Superior temporal gyrus (tissue), 1 donor: ENCODE results near the gene CCNY.
"Not testable (repeated sequence)": the region's sequence is repeated elsewhere in the genome, so short reads cannot be mapped to it uniquely, and the experiment has no call there.

Experiments
- DNase-seq: peaks from one replicate; pipeline ENCODE4 v3.0.0-alpha.2; 2016; ENCODE audit errors: extremely low spot score

CCNY gene

GRCh38 chr10:35404077-35404476 is 67.8 kb downstream of the CCNY start:
- not testable (repeated sequence) for DNase-seq

DNA sequence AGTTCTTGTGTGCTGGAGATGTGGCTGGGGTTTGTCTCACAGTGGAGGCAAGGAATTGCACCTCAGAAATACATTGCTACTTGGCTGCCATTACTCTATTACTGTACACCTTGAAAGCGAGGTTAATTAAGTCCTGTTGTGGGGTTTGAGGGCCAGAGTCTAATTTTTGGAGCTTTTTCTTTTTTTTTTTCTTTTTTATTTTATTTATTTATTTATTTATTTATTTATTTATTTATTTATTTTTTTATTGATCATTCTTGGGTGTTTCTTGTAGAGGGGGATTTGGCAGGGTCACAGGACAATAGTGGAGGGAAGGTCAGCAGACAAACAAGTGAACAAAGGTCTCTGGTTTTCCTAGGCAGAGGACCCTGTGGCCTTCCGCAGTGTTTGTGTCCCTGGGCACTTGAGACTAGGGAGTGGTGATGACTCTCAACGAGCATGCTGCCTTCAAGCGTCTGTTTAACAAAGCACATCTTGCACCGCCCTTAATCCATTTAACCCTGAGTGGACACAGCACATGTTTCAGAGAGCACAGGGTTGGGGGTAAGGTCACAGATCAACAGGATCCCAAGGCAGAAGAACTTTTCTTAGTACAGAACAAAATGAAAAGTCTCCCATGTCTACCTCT is 69.8 kb downstream of the CCNY start:
- not testable (repeated sequence) for DNase-seq

- DNase-seq = not testable (repeated sequence)
These were observed 71.4 kb downstream of the CCNY start for GRCh38 chr10:35407696-35408095.

DNA sequence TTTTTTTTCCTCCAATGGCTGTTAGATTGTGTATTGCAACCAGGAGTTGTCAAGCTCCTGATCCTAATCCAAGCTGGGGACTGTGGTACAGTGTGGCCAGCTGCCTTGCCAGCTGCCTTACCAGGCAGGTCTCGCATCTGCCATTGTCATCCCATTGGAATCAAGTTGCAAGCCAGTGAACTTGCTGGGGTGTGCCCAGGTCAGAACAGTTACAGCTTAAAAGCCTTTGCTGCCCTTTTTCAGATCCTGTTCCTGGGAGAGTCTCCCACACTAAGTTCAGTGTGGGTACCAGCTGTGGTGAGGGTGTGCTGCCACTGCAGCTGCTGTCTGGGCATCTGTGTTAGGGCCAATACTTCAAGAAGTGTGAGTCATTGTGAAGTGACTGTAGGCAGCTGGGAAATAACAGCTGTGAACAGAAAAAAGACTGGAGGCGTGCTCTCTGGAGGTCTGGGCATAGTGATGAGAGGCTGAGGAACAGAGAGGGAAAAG is 72.8 kb downstream of the CCNY start:
- DNase-seq = peak; percentile 80

DNA sequence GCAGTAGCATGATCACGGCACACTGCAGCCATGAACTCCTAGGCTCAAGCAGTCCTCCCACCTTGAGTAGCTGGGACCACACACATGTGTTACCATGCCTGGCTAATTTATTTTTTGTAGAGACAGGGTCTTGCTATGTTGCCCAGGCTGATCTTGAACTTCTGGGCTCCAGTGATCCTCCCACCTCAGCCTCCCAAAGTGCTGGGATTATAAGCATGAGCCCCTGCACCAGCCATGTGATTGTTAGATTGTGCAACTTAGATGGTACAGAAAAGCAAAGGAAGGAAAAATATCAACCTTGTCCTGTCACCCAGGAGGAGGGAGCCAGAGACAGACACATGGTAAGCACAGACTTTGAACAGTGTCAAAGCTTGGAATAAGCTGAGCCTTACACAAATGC is 73.5 kb downstream of the CCNY start:
- DNase-seq = no peak

DNA sequence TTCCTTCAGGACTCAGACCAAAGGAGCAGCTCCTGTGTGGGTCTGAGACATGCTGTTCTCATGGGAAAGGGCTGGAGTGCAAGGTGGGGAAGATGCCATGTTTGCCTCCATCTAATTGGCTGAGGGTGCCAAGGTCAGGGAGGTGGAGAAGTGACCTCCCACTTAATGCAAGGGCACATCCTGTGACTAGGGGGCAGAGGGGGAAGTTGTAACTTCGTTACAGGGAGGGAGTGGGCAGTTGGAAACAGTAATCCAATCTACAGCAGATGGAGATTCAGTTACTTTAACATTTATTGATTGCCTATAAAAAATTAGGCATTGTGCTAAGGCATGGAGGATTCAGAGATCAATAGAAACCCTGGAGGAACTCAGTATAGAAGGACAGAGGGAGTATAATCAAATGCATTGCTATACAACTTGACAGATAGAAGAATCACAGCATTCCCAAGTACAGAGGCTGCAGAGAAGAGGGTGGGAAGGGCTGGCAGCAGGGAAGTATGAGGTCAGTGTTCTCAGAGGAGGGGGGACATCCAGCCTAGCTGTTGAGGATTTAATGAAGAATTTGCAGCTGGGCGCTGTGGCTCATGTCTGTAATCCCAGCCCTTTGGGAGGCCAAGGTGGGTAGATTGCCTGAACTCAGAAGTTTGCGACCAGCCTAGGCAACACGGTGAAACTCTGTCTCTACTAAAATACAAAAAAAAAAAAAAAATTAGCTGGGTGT is 75.9 kb downstream of the CCNY start:
- no peak for DNase-seq

- DNase-seq = no peak
These were observed 76.7 kb downstream of the CCNY start for GRCh38 chr10:35412900-35413491.

DNA sequence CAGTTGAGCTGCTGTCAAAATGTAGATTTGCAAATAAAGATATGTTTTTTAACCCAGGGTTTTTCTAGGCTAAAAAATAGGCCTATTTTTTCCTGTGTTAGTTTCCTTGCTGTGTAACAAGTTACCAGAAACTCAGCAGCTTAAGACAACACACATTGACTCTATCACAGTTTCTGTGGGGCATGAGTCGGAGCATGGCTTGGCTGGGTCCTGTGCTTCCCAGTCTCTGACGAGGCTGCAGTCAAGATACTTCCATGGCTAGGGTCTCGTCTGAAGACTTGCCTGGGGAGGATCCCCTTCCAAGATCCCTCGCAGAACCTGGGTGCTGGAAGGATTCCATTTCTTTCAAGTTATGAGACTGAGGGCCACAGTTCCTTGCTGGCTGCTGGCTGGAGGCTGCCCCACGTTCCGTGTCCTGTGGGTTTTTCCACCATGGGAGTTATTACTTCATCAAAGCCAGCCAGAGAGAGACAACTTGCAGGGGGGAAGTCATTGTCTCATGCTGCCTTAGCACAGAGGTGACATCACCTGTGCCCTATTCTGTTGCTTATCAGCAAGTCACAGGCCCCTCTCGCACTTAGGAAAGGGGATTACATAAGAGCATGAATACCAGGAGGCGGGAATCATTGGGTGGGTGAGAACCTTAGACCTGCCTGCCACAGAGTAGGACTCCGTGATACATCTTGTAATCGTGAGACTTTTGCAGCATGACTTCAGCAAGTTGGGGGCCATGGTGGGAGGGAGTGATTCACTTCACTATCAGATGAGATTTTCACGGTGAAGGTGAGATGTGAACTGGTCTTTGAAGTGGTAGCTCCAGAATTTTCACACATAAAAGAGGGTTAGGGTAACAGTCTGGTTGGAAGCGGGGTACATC is 77.9 kb downstream of the CCNY start:
- DNase-seq = peak; percentile 8

- DNase-seq = peak; percentile 14
These were observed 79.2 kb downstream of the CCNY start for GRCh38 chr10:35415505-35415904.

GRCh38 chr10:35416619-35417312 is 80.5 kb downstream of the CCNY start:
- DNase-seq = peak; percentile 35

DNA sequence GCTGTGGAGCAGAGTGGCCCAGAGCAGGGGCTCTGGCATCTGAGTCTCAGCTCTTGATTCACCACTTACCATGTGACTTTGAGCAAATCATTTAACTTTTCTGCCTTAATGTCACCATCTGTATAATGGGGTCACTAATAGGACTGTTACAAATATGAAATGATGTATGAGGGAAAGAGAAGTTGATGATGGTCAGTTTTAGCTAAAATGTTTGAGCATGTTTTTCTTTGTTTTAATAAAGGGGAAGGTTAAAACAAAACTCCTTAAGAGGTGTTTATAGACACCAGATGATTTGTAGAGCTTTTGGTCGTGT is 81.0 kb downstream of the CCNY start:
- no peak for DNase-seq

GRCh38 chr10:35417795-35418194 is 81.5 kb downstream of the CCNY start:
- DNase-seq = peak; percentile 70

DNA sequence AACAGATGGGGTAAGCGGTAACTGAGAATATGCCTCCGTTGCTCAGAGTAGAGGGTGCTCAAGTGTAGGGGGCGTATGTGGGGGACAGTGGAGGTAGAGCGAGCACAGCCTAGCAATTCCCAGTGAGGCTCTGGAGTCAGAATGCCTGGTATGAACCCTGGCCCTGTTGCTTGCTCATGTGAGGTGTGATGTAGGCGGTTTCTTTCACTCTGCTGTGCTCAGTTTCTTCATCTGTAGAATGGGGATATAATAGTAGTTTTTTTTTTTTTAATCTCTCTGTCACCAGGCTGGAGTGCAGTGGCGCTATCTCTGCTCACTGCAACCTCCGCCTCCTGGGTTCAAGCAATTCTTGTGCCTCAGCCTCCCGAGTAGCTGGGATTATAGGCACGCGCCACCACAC is 82.3 kb downstream of the CCNY start:
- not testable (repeated sequence) for DNase-seq

GRCh38 chr10:35420044-35420443 is 83.7 kb downstream of the CCNY start:
- DNase-seq = peak; percentile 18

DNA sequence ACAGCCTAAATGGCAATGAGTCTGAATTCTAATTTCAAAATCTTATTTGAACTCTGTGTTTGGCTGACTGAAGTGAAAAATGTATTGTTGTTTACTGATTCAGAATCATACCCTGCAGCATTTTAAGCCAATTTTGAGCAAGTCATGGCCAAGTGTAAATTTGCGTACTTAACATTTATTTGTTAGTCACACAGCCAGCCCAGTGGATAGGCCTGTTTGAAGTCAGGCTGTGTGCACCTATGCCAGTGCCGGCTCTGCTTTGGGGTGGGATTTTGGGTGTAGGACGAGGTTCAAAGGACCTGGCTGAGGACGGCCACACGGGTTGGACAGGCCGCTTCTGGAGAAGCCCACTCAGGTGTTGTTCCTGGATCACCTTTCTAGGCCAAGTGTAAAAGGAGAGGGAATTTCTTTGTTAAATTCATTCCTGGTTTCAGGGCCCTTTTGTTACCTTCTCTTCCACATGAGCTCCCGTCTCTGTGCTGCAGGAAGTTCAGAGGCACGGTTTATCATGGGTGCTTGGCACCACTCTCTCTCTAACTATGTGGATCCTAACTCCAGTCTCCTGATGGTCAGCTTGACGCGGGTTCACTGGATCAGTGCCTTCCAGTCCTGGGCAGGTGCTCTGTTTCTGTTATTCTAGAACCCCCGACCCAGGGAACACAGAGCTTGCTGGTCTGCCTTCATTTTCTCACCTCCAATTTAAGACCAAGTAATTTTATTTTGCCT is 84.7 kb downstream of the CCNY start:
- no peak for DNase-seq

- DNase-seq = peak; percentile 52
These were observed 85.4 kb downstream of the CCNY start for GRCh38 chr10:35421553-35422178.

DNA sequence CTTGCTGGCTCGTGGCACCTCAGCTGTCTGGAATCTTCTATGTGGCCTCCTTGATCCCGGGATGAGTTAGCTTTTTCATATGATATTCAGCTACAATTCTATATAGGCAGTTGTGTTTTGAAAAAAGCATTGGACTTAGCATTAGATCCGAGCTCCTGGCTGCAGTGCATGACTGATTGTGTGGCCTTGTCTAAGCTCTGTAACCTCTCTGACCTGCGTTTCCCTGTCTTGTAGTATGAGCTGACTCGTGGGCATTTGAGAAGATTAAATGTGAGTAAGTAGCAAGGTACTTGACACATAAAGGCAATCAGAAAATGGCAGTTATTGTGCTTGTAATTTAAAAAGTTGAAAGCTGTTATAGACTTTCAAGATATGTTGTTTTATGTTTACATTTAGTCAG is 85.9 kb downstream of the CCNY start:
- peak; percentile 22 for DNase-seq

- DNase-seq = no peak
These were observed 87.4 kb downstream of the CCNY start for GRCh38 chr10:35423505-35424306.

DNA sequence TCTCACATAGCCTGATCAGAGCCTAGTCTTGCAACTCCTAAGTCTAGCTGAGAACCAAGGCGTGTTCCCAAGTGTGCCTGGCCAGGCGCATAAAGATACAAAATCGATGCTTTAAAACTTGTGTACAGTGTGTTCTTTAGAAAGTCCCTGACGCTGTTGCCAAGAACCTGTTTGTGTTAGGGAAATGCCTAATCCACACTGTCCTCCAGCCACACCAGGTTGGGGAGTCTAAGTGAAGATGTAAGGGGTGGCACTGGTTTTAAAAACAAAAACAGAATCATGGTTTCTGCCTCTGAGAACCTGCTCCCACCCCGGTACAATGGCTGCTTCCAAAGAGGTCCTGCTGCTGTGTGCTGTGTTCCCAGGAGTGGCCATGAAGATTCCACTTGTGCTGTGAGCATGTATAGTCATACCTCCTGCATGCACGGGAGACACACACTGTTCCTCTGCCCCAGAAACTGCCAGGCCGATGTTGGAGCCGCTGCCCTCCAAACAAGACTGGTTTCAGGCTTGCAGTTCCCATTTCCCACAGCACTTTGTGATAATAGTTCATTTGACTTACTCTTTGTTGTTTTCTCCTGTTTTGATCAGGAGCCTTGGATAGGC is 88.5 kb downstream of the CCNY start:
- DNase-seq = peak; percentile 24
